ENCODE data around the gene ARAP1. TPM values are rescaled to one million over a fixed set of nuclear protein-coding genes. Genes with fewer than 3 reads are reported as not detected.
A peak's percentile ranks its signal among the peaks of the same experiment; 100 is the strongest.

The ARAP1 gene
- total and polyA plus RNA-seq, 2 of the 8 experiments (the other 6 are each of a cell fraction or from before 2014, with no cell fraction given): 25.7 to 61.6 TPM

GRCh38 chr11:72676861-72677341 lies 75.3 kb downstream of the ARAP1 start:
- no peak overlapping the region for H2AFZ ChIP-seq (ENCODE audit: low read length)
- peaks cover 0 to 39% (median 30%) of the 10 kb centered on the region in 4 experiments; a peak in 6 of 7 replicates for H3K27me3 ChIP-seq (replicated peaks in 1 of 4; ENCODE audit: control insufficient read depth in 3 of 4, extremely low read depth in 1 of 4, insufficient read depth in 3 of 4, low read length in 3 of 4)
- no peak overlapping the region for H3K9ac ChIP-seq (replicated peaks in 1 of 4; ENCODE audit: extremely low read depth in 1 of 4, low read depth in 3 of 4, low read length in 3 of 4)
- TF ChIP-seq CREB1 (IDR thresholded peaks at IDR 0.05) (no peak), MAFK (IDR thresholded peaks at IDR 0.05; ENCODE audit: low read depth, low read length) (no peak), HDAC6 (IDR thresholded peaks at IDR 0.05; ENCODE audit: low read depth, low read length) (no peak), BACH1 (IDR thresholded peaks at IDR 0.05; ENCODE audit: low read length) (peak; percentile 82), SP1 (IDR thresholded peaks at IDR 0.05; ENCODE audit: low read depth, low read length) (no peak), TCF12 (IDR thresholded peaks at IDR 0.05; ENCODE audit: low read depth, low read length) (no peak), GTF2F1 (IDR thresholded peaks at IDR 0.05; ENCODE audit: borderline replicate concordance, low read depth, low read length) (no peak), NRF1 (IDR thresholded peaks at IDR 0.05; ENCODE audit: low read depth, low read length) (no peak), MAX (IDR thresholded peaks at IDR 0.05) (peak; percentile 62; the same call in 1 of the 2 replicates), BCL11A (IDR thresholded peaks at IDR 0.05; ENCODE audit: low read depth in 2 of 2, low read length in 2 of 2) (no peak), SIX5 (IDR thresholded peaks at IDR 0.05; ENCODE audit: low read depth, low read length) (no peak), SP4 (IDR thresholded peaks at IDR 0.05; ENCODE audit: low read length) (no peak), RAD21 (IDR thresholded peaks at IDR 0.05 in 1 of 2, conservative IDR thresholded peaks at IDR 0.05 in 1 of 2; ENCODE audit: low read depth in 2 of 2, low read length in 2 of 2) (no peak; a peak in 1 of 4 replicates), EZH2 (IDR thresholded peaks at IDR 0.05; ENCODE audit: low read depth, low read length, severe bottlenecking) (no peak)

More at GRCh38 chr11:72676861-72677341, 75.3 kb downstream of the ARAP1 start:
- peak overlapping the region; percentile 30 to 65 for H3K4me2 ChIP-seq (ENCODE audit: insufficient read depth in 1 of 2, low read depth in 2 of 2, low read length in 2 of 2)
- H3K23ac ChIP-seq (ENCODE audit: insufficient read length): no peak overlapping the region
- H3K4ac ChIP-seq (replicated peaks; ENCODE audit: insufficient read length, low read depth, low read length): no peak overlapping the region
- ChIA-PET CTCF (ENCODE audit: partially characterized antibody) (interaction anchor here (0.5 to 19.1 kb wide), 16 partner anchors 7 to 246 kb away, joined by 3 to 384 read pairs (median 4); no protein-coding TSS in a partner anchor), POLR2A (ENCODE audit: partially characterized antibody) (interaction anchor here (1.1 to 2.7 kb wide), 9 partner anchors 11 to 136 kb away, joined by 3 to 10 read pairs (median 3); no protein-coding TSS in a partner anchor)
- H3K27ac ChIP-seq (ENCODE audit: low read depth, low read length): no peak overlapping the region
- H2BK12ac ChIP-seq (ENCODE audit: low read depth, low read length): no peak overlapping the region
- no peaks in the 10 kb centered on the region for H3K9me3 ChIP-seq (ENCODE audit: insufficient read depth in 2 of 2, low read depth in 1 of 2, low read length in 1 of 2)
- H3K79me1 ChIP-seq (ENCODE audit: low read depth, low read length): no peaks in the 10 kb centered on the region
- H4K8ac ChIP-seq (ENCODE audit: extremely low read depth, insufficient read depth, low read length): no peak overlapping the region
- H2BK120ac ChIP-seq (replicated peaks; ENCODE audit: low read depth, low read length): no peak overlapping the region
- no peak overlapping the region for H2BK15ac ChIP-seq (ENCODE audit: low read length)
- FAIRE-seq: no peak
- H3K79me2 ChIP-seq (ENCODE audit: control insufficient read depth in 1 of 2, insufficient read depth in 2 of 2, low read length in 2 of 2): no peaks in the 10 kb centered on the region
- peaks cover 5 to 20% of the 10 kb centered on the region in 2 experiments for H4K20me1 ChIP-seq (replicated peaks in 1 of 2; ENCODE audit: control insufficient read depth in 1 of 2, insufficient read depth in 2 of 2, low read length in 2 of 2)
- H4K5ac ChIP-seq (ENCODE audit: insufficient read length, low read depth, low read length): no peak overlapping the region
- H2BK5ac ChIP-seq (ENCODE audit: low read depth, low read length): no peak overlapping the region
- H3K36me3 ChIP-seq (ENCODE audit: control insufficient read depth in 2 of 4, insufficient read depth in 4 of 4, low read length in 3 of 4): no peaks in the 10 kb centered on the region
- DNase-seq (ENCODE audit: low read depth in 1 of 2, low spot score in 2 of 2): peak in 1 of 2 experiments; percentile 94
- WGBS, 2 experiments (ENCODE audit: extremely low coverage in 1 of 2, insufficient coverage in 1 of 2, insufficient read length in 1 of 2, insufficient replicate concordance in 2 of 2, low coverage in 1 of 2, low lambda C conversion rate in 2 of 2, missing lambda C conversion rate in 1 of 2): 3% methylated on average over 24 of the region's 30 CpGs; no CpG with 5 or more reads in 1 of the 2 experiments
- H3K14ac ChIP-seq (ENCODE audit: insufficient read length): no peak overlapping the region
- no peak overlapping the region for H3K56ac ChIP-seq (replicated peaks; ENCODE audit: insufficient read length, low read depth, low read length)
- no peak overlapping the region for H3K18ac ChIP-seq (ENCODE audit: extremely low read depth, low read length)
- H3K4me1 ChIP-seq (replicated peaks in 1 of 4; ENCODE audit: control insufficient read depth in 3 of 4, insufficient read depth in 4 of 4, low read length in 3 of 4): peaks cover 0 to 21% (median 16%) of the 10 kb centered on the region in 4 experiments; a peak in 6 of 7 replicates
- no peak overlapping the region for H2BK20ac ChIP-seq (ENCODE audit: low read length)
- H4K91ac ChIP-seq (replicated peaks; ENCODE audit: insufficient read length, low read length): no peak overlapping the region
- H2AK5ac ChIP-seq (ENCODE audit: low read depth, low read length): no peak overlapping the region
- peaks cover 8% of the 10 kb centered on the region; the same call in 1 of the 2 replicates for H3K23me2 ChIP-seq (ENCODE audit: low read depth, low read length)
- H3K4me3 ChIP-seq (ENCODE audit: extremely low read depth in 1 of 4, insufficient read depth in 2 of 4, low read depth in 3 of 4, low read length in 4 of 4): peak overlapping the region in 1 of 4 experiments; percentile 23; a peak in 2 of 8 replicates

All from H1 (cell line).